ELF-1 (cell line): ENCODE data around the gene SLC35G6.
A peak's percentile ranks its signal among the peaks of the same experiment; 100 is the strongest.
"Not testable (repeated sequence)": the region's sequence is repeated elsewhere in the genome, so short reads cannot be mapped to it uniquely, and the experiment has no call there.

Experiments used
- DNase-seq: peaks from one replicate; pipeline ENCODE4 v3.0.0-alpha.2; 2016; ENCODE audit warnings: low read depth, low spot score

SLC35G6 gene

GRCh38 chr17:7460850-7461660 lies 20.2 kb upstream of the SLC35G6 start:
- peak; percentile 68 for DNase-seq

GRCh38 chr17:7462474-7463371 lies 18.5 kb upstream of the SLC35G6 start:
- DNase-seq: no peak

GRCh38 chr17:7463372-7463846 lies 17.8 kb upstream of the SLC35G6 start:
- no peak for DNase-seq

- DNase-seq: no peak
These were observed 17.2 kb upstream of the SLC35G6 start for GRCh38 chr17:7464081-7464480.

GRCh38 chr17:7465597-7466275 lies 15.5 kb upstream of the SLC35G6 start:
- DNase-seq: no peak

- no peak for DNase-seq
These were observed 15.0 kb upstream of the SLC35G6 start for GRCh38 chr17:7466318-7466638.

- no peak for DNase-seq
These were observed 14.5 kb upstream of the SLC35G6 start for GRCh38 chr17:7466639-7467341.

GRCh38 chr17:7467498-7467897 lies 13.7 kb upstream of the SLC35G6 start:
- DNase-seq: no peak

- no peak for DNase-seq
These were observed 13.0 kb upstream of the SLC35G6 start for GRCh38 chr17:7468290-7468689.

GRCh38 chr17:7468804-7469389 lies 12.3 kb upstream of the SLC35G6 start:
- DNase-seq: no peak

GRCh38 chr17:7469843-7470242 lies 11.4 kb upstream of the SLC35G6 start:
- not testable (repeated sequence) for DNase-seq

- DNase-seq: not testable (repeated sequence)
These were observed 10.7 kb upstream of the SLC35G6 start for GRCh38 chr17:7470457-7470973.

- no peak for DNase-seq
These were observed 9.5 kb upstream of the SLC35G6 start for GRCh38 chr17:7471729-7472128.

GRCh38 chr17:7474767-7475166 lies 6.5 kb upstream of the SLC35G6 start:
- not testable (repeated sequence) for DNase-seq

GRCh38 chr17:7475764-7476422 lies 5.4 kb upstream of the SLC35G6 start:
- DNase-seq: no peak

GRCh38 chr17:7476494-7476893 lies 4.8 kb upstream of the SLC35G6 start:
- no peak for DNase-seq

- DNase-seq: no peak
These were observed 4.3 kb upstream of the SLC35G6 start for GRCh38 chr17:7476951-7477350.

- DNase-seq: peak; percentile 65
These were observed 3.6 kb upstream of the SLC35G6 start for GRCh38 chr17:7477392-7478275.
